ENCODE data around the gene CDR2L. TPM values are rescaled to one million over a fixed set of nuclear protein-coding genes. Genes with fewer than 3 reads are reported as not detected.

The CDR2L gene
- total RNA-seq, 1 experiment from 2014 or later, result 31.0 TPM

GRCh38 chr17:74949455-74950115 is 37.8 kb upstream of the CDR2L start:
- CTCF ChIA-PET, result interaction anchor here (0.6 to 5.9 kb wide), 12 partner anchors 8 to 420 kb away, joined by 3 to 56 read pairs (median 4); partner anchors contain the start of genes OTOP2 and OTOP3
- no peak overlapping the region; the same call in 1 of the 2 replicates for H3K27ac Mint-ChIP-seq
- no peak for TF ChIP-seq EMX1 (CRISPR knock-in tag; IDR thresholded peaks at IDR 0.05)
- no peak for TF ChIP-seq IRF2 (CRISPR knock-in tag; IDR thresholded peaks at IDR 0.05; ENCODE audit: borderline replicate concordance, low read depth)
- TF ChIP-seq ESRRA (CRISPR knock-in tag; IDR thresholded peaks at IDR 0.05; ENCODE audit: borderline replicate concordance), result no peak
- no peak for TF ChIP-seq JUN (CRISPR knock-in tag; IDR thresholded peaks at IDR 0.05)
- no peak for TF ChIP-seq SMAD3 (CRISPR knock-in tag; IDR thresholded peaks at IDR 0.05; ENCODE audit: borderline replicate concordance)
- no peak for TF ChIP-seq MYBL2 (CRISPR knock-in tag; IDR thresholded peaks at IDR 0.05)
- no peak for TF ChIP-seq GTF2I (CRISPR knock-in tag; conservative IDR thresholded peaks at IDR 0.05)
- TF ChIP-seq PRDM15 (CRISPR knock-in tag; IDR thresholded peaks at IDR 0.05), result no peak
- TF ChIP-seq, protein P1, sequence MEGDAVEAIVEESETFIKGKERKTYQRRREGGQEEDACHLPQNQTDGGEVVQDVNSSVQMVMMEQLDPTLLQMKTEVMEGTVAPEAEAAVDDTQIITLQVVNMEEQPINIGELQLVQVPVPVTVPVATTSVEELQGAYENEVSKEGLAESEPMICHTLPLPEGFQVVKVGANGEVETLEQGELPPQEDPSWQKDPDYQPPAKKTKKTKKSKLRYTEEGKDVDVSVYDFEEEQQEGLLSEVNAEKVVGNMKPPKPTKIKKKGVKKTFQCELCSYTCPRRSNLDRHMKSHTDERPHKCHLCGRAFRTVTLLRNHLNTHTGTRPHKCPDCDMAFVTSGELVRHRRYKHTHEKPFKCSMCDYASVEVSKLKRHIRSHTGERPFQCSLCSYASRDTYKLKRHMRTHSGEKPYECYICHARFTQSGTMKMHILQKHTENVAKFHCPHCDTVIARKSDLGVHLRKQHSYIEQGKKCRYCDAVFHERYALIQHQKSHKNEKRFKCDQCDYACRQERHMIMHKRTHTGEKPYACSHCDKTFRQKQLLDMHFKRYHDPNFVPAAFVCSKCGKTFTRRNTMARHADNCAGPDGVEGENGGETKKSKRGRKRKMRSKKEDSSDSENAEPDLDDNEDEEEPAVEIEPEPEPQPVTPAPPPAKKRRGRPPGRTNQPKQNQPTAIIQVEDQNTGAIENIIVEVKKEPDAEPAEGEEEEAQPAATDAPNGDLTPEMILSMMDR (IDR thresholded peaks at IDR 0.05), result no peak
- TF ChIP-seq, protein P2, sequence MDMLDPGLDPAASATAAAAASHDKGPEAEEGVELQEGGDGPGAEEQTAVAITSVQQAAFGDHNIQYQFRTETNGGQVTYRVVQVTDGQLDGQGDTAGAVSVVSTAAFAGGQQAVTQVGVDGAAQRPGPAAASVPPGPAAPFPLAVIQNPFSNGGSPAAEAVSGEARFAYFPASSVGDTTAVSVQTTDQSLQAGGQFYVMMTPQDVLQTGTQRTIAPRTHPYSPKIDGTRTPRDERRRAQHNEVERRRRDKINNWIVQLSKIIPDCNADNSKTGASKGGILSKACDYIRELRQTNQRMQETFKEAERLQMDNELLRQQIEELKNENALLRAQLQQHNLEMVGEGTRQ (CRISPR knock-in tag; IDR thresholded peaks at IDR 0.05), result no peak
- TF ChIP-seq ATF2 (CRISPR knock-in tag; IDR thresholded peaks at IDR 0.05; ENCODE audit: borderline replicate concordance, low read depth), result no peak
- TF ChIP-seq OVOL2 (CRISPR knock-in tag; IDR thresholded peaks at IDR 0.05; ENCODE audit: borderline replicate concordance), result no peak
- no peak for TF ChIP-seq PRRX2 (CRISPR knock-in tag; IDR thresholded peaks at IDR 0.05)
- ATAC-seq (no peak), DNase-seq (ENCODE audit: low spot score) (no peak)
- POLR2A ChIA-PET, result no interaction called here
- peaks cover 9% of the 10 kb centered on the region for H3K27me3 Mint-ChIP-seq (ENCODE audit: low read depth)
- H3K36me3 Mint-ChIP-seq, result no peaks in the 10 kb centered on the region
- no peak overlapping the region for H3K4me3 Mint-ChIP-seq
- no peaks in the 10 kb centered on the region for H3K9me3 Mint-ChIP-seq
- H3K4me1 Mint-ChIP-seq, result peaks cover 14% of the 10 kb centered on the region

DNA sequence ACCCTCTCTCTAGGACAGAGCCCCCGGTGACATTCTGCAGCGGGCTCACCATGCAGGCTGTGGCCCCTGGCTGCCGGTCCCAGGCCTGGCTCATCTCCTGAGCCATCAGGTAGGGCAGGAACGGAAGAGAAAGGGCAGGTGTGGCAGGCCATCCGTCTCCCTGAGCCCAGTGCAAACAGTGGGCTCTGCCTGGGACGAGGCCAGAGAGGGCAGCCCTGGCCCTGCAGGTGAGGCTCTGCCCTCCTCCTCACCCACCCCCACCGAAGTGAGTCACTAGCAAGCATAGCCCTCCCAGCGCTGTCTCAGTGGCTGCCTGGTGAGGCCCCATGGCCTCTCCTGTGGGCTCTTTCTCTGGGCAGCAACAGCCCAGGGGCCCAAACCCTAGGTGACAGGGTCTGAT is 37.2 kb upstream of the CDR2L start:
- Mint-ChIP-seq H3K4me3 (no peak overlapping the region), H3K4me1 (peaks cover 13% of the 10 kb centered on the region), H3K36me3 (no peaks in the 10 kb centered on the region), H3K9me3 (no peaks in the 10 kb centered on the region), H3K27ac (no peak overlapping the region), H3K27me3 (ENCODE audit: low read depth) (peaks cover 9% of the 10 kb centered on the region)
- CTCF ChIA-PET, result interaction anchor here (0.9 to 5.9 kb wide), 8 partner anchors 8 to 85 kb away, joined by 3 to 56 read pairs (median 12); partner anchors contain the start of genes OTOP2 and OTOP3
- DNase-seq (ENCODE audit: low spot score), result no peak
- ATAC-seq, result no peak
- POLR2A ChIA-PET, result no interaction called here
- TF ChIP-seq ZNF232 (CRISPR knock-in tag; IDR thresholded peaks at IDR 0.05) (no peak), ZBTB21 (CRISPR knock-in tag; IDR thresholded peaks at IDR 0.05; ENCODE audit: borderline replicate concordance) (no peak), ZNF219 (CRISPR knock-in tag; IDR thresholded peaks at IDR 0.05; ENCODE audit: borderline replicate concordance) (no peak), SMAD3 (CRISPR knock-in tag; IDR thresholded peaks at IDR 0.05; ENCODE audit: borderline replicate concordance) (no peak), RORB (CRISPR knock-in tag; IDR thresholded peaks at IDR 0.05) (no peak), STAT6 (CRISPR knock-in tag; conservative IDR thresholded peaks at IDR 0.05; ENCODE audit: low read depth) (no peak), ZNF281 (CRISPR knock-in tag; IDR thresholded peaks at IDR 0.05) (no peak), JAZF1 (CRISPR knock-in tag; IDR thresholded peaks at IDR 0.05) (no peak), IRF2 (CRISPR knock-in tag; IDR thresholded peaks at IDR 0.05; ENCODE audit: borderline replicate concordance, low read depth) (no peak), ZNF396 (CRISPR knock-in tag; IDR thresholded peaks at IDR 0.05; ENCODE audit: borderline replicate concordance) (no peak), OVOL2 (CRISPR knock-in tag; IDR thresholded peaks at IDR 0.05; ENCODE audit: borderline replicate concordance) (no peak)

Data from WTC11 (cell line).